PC-9 (cell line): ENCODE measurements around the gene CDC14B.

Source experiments
- EZH2 ChIP-seq: fragments of 200-600 bp; sonication (generic); IDR thresholded peaks from 2 replicates; pipeline ENCODE4 v1.8.0; 2017; ENCODE audit warnings: antibody characterized with exemption, low read depth
- TF ChIP-seq, protein P1 (sequence below): fragments of 200-600 bp; sonication (generic); conservative IDR thresholded peaks from 2 replicates; pipeline ENCODE4 v1.6.1; 2017; ENCODE audit warnings: mixed run types, antibody characterized with exemption, mild to moderate bottlenecking, moderate library complexity

DNA sequence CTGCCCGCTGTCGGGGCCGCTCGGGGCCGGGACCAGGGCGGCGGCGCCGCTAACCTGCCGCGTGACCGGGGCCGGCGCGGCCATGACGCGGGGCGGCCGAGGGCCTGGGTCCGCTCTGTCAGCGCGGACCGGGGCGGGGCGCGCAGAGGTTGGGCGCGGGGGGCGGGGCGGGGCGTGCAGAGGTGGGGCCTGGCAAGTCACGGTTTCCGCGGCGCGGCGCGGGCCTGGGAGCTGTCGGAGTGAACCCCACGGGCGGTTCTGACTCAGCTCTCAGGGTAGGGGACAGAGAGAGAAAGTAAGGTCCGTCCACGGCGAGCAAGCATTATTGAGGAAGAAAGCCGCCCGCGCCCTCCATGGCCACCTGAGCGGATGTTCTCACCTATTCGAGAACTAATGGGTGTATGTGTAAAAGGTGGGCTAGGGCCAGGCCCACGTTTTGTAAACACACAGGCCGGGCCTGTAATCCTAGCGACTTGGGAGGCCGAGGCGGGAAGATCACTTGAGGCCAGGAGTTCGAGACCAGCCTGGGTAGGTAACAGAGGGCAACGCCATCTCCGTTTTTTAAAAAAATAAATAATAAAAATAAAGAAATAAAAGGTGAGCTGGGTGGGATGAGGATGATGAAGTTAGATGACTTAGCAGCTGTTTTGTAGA, 35.7 kb upstream of the CDC14B start, which contains the start of gene PRXL2C:
- TF ChIP-seq, protein P1, sequence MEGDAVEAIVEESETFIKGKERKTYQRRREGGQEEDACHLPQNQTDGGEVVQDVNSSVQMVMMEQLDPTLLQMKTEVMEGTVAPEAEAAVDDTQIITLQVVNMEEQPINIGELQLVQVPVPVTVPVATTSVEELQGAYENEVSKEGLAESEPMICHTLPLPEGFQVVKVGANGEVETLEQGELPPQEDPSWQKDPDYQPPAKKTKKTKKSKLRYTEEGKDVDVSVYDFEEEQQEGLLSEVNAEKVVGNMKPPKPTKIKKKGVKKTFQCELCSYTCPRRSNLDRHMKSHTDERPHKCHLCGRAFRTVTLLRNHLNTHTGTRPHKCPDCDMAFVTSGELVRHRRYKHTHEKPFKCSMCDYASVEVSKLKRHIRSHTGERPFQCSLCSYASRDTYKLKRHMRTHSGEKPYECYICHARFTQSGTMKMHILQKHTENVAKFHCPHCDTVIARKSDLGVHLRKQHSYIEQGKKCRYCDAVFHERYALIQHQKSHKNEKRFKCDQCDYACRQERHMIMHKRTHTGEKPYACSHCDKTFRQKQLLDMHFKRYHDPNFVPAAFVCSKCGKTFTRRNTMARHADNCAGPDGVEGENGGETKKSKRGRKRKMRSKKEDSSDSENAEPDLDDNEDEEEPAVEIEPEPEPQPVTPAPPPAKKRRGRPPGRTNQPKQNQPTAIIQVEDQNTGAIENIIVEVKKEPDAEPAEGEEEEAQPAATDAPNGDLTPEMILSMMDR, result no peak
- TF ChIP-seq EZH2, result no peak
